Measurements from ENCODE around the gene ST8SIA5. TPM values are rescaled to one million over a fixed set of nuclear protein-coding genes. Genes with fewer than 3 reads are reported as not detected.

ST8SIA5 gene
- total and polyA plus RNA-seq, 2 of the 13 experiments (the other 11 are each of a cell fraction or from before 2014, with no cell fraction given), result 0.07 to 0.20 TPM

GRCh38 chr18:46632401-46633071, 124.3 kb downstream of the ST8SIA5 start:
- no peak overlapping the region for H3K4me2 ChIP-seq (ENCODE audit: low read depth, low read length)
- H3K4me3 ChIP-seq (replicated peaks in 1 of 3; ENCODE audit: insufficient read depth in 1 of 3, low read depth in 2 of 3, low read length in 3 of 3), result no peak overlapping the region
- no peak for FAIRE-seq
- in situ Hi-C loops (cut with HindIII; ENCODE audit: extremely low pct_ligation_motif_present, low pct_unique_long_range_greater_than_20kb), result no loop called here
- no peak for DNase-seq (ENCODE audit: low spot score)
- ATAC-seq, result no peak
- ChIA-PET POLR2A (no interaction called here), CTCF (ENCODE audit: low intra/inter-chr PET ratio, low total read pairs) (no interaction called here)
- no peak overlapping the region for H3K27ac ChIP-seq (ENCODE audit: extremely low read length, insufficient read depth, low read length)
- no peaks in the 10 kb centered on the region for H3K79me2 ChIP-seq (ENCODE audit: insufficient read depth, low read length)
- H3K9ac ChIP-seq (ENCODE audit: insufficient read depth, low read depth, low read length), result no peak overlapping the region
- TF ChIP-seq DR1 (CRISPR knock-in tag; IDR thresholded peaks at IDR 0.05) (no peak), CEBPB (IDR thresholded peaks at IDR 0.05; ENCODE audit: borderline replicate concordance, low read depth, low read length) (peak; percentile 78), CREM (IDR thresholded peaks at IDR 0.05) (no peak), CREM (CRISPR knock-in tag; IDR thresholded peaks at IDR 0.05) (no peak)
- intact Hi-C loops (cut with micrococcal nuclease; ENCODE audit: unreplicated experiment), result no loop called here
- BruUV-seq (replicated peaks), result no TSS peak
- no peak overlapping the region for H2AFZ ChIP-seq (ENCODE audit: low read length)
- no peaks in the 10 kb centered on the region for H3K4me1 ChIP-seq (ENCODE audit: insufficient read depth, low read length)
- no peaks in the 10 kb centered on the region for H3K36me3 ChIP-seq (replicated peaks in 1 of 2; ENCODE audit: control insufficient read depth in 1 of 2, insufficient read depth in 2 of 2, low read length in 2 of 2)
- no peaks in the 10 kb centered on the region for H3K9me3 ChIP-seq (ENCODE audit: low read length)
- WGBS (ENCODE audit: low lambda C conversion rate), result 32% methylated on average over 8 of the region's 8 CpGs
- H4K20me1 ChIP-seq (ENCODE audit: insufficient read depth, low read length), result no peaks in the 10 kb centered on the region
- H3K27me3 ChIP-seq (ENCODE audit: control insufficient read depth in 1 of 2, insufficient read depth in 2 of 2, low read length in 2 of 2), result peaks cover 0 to 2% of the 10 kb centered on the region in 2 experiments; a peak in 1 of 5 replicates

- H3K4me2 ChIP-seq (ENCODE audit: low read depth, low read length), result no peak overlapping the region
- no peaks in the 10 kb centered on the region for H4K20me1 ChIP-seq (ENCODE audit: insufficient read depth, low read length)
- ATAC-seq (no peak), DNase-seq (ENCODE audit: low spot score) (no peak), FAIRE-seq (no peak)
- no peaks in the 10 kb centered on the region for H3K79me2 ChIP-seq (ENCODE audit: insufficient read depth, low read length)
- in situ Hi-C loops (cut with HindIII; ENCODE audit: extremely low pct_ligation_motif_present, low pct_unique_long_range_greater_than_20kb), result no loop called here
- no TSS peak for BruUV-seq (replicated peaks)
- H2AFZ ChIP-seq (ENCODE audit: low read length), result no peak overlapping the region
- H3K36me3 ChIP-seq (replicated peaks in 1 of 2; ENCODE audit: control insufficient read depth in 1 of 2, insufficient read depth in 2 of 2, low read length in 2 of 2), result no peaks in the 10 kb centered on the region
- no peak overlapping the region for H3K4me3 ChIP-seq (replicated peaks in 1 of 3; ENCODE audit: insufficient read depth in 1 of 3, low read depth in 2 of 3, low read length in 3 of 3)
- peaks cover 0 to 2% of the 10 kb centered on the region in 2 experiments; a peak in 1 of 5 replicates for H3K27me3 ChIP-seq (ENCODE audit: control insufficient read depth in 1 of 2, insufficient read depth in 2 of 2, low read length in 2 of 2)
- H3K27ac ChIP-seq (ENCODE audit: extremely low read length, insufficient read depth, low read length), result no peak overlapping the region
- no peaks in the 10 kb centered on the region for H3K4me1 ChIP-seq (ENCODE audit: insufficient read depth, low read length)
- POLR2A ChIA-PET, result no interaction called here
- CTCF ChIA-PET (ENCODE audit: low intra/inter-chr PET ratio, low total read pairs), result no interaction called here
- WGBS (ENCODE audit: low lambda C conversion rate), result 0% methylated on average over 3 of the region's 3 CpGs
- intact Hi-C loops (cut with micrococcal nuclease; ENCODE audit: unreplicated experiment), result no loop called here
- no peaks in the 10 kb centered on the region for H3K9me3 ChIP-seq (ENCODE audit: low read length)
- no peak overlapping the region for H3K9ac ChIP-seq (ENCODE audit: insufficient read depth, low read depth, low read length)
- TF ChIP-seq ZNF570 (CRISPR knock-in tag; IDR thresholded peaks at IDR 0.05; ENCODE audit: borderline replicate concordance) (no peak), SIN3A (IDR thresholded peaks at IDR 0.05; ENCODE audit: borderline replicate concordance, low read depth, low read length) (no peak), STAT5B (CRISPR knock-in tag; IDR thresholded peaks at IDR 0.05) (no peak), PATZ1 (CRISPR knock-in tag; IDR thresholded peaks at IDR 0.05) (no peak), ZNF317 (CRISPR knock-in tag; IDR thresholded peaks at IDR 0.05) (no peak), ERF (CRISPR knock-in tag; IDR thresholded peaks at IDR 0.05) (no peak), GPN1 (CRISPR knock-in tag; IDR thresholded peaks at IDR 0.05; ENCODE audit: borderline replicate concordance) (no peak), ZNF687 (CRISPR knock-in tag; IDR thresholded peaks at IDR 0.05) (no peak), ZNF329 (CRISPR knock-in tag; IDR thresholded peaks at IDR 0.05; ENCODE audit: low read depth) (no peak)
Observed at GRCh38 chr18:46630991-46631390, 125.9 kb downstream of the ST8SIA5 start.
